HEK293 (cell line): ENCODE data around the gene EFNA2.

Experiments
- CTCF ChIA-PET: fragments of 350-600 bp; formaldehyde crosslinking; extraction: SDS; loops from one replicate; lab custom pipeline; 2021; ENCODE audit warnings: antibody characterized with exemption; lab: Yijun Ruan, JAX
- POLR2A ChIA-PET: fragments of 300-600 bp; formaldehyde crosslinking; extraction: SDS; loops from one replicate; lab custom pipeline; 2020; ENCODE audit warnings: antibody characterized with exemption, inconsistent platforms; lab: Yijun Ruan, JAX
- H3K27ac ChIP-seq: fragments of 200-500 bp; sonication (Bioruptor generic); 2 replicates; pipeline ENCODE4 v1.5.1; 2014; ENCODE audit warnings: low read depth, low read length, control low read depth, inconsistent platforms; ENCODE audit errors: extremely low read depth
- H3K36me3 ChIP-seq, 2 experiments: fragments of 200-500 bp in 1 of 2; sonication (Bioruptor generic) in 1 of 2; 1 replicate in 1 of 2; 2 replicates in 1 of 2; pipeline ENCODE4 v1.5.1; 2014 to 2017; ENCODE audit warnings: inconsistent platforms in 2 of 2, low read length in 2 of 2; ENCODE audit not compliant: control insufficient read depth in 2 of 2, insufficient read depth in 1 of 2
- H3K4me1 ChIP-seq: fragments of 200-500 bp; sonication (Bioruptor generic); 2 replicates; pipeline ENCODE4 v1.5.1; 2014; ENCODE audit warnings: mild to moderate bottlenecking, low read length, inconsistent platforms; ENCODE audit not compliant: control insufficient read depth, insufficient read depth
- H3K4me3 ChIP-seq: 2 replicates; pipeline ENCODE4 v1.5.1; 2011; ENCODE audit warnings: low read depth, mild to moderate bottlenecking, control low read depth, low read length, moderate library complexity
- H3K9me3 ChIP-seq: fragments of 200-500 bp; sonication (Bioruptor generic); 2 replicates; pipeline ENCODE4 v1.5.1; 2014; ENCODE audit warnings: low read depth, low read length, inconsistent platforms; ENCODE audit not compliant: control insufficient read depth, insufficient read depth
- BCL6B ChIP-seq: fragments of 450-650 bp; formaldehyde crosslinking; IDR thresholded peaks from 2 replicates; pipeline ENCODE4 v1.5.1; 2017; ENCODE audit warnings: missing biosample characterization, missing genetic modification characterization
- EGR2 ChIP-seq: fragments of 450-650 bp; formaldehyde crosslinking; IDR thresholded peaks from 2 replicates; pipeline ENCODE4 v1.5.1; 2016; ENCODE audit warnings: low read depth, missing biosample characterization, missing genetic modification characterization
- GLI2 ChIP-seq: fragments of 450-650 bp; formaldehyde crosslinking; IDR thresholded peaks from 2 replicates; pipeline ENCODE4; 2017; ENCODE audit warnings: missing biosample characterization, missing genetic modification characterization, low read depth, borderline replicate concordance
- GLIS2 ChIP-seq: fragments of 450-650 bp; formaldehyde crosslinking; IDR thresholded peaks from 2 replicates; pipeline ENCODE4 v1.5.1; 2016; ENCODE audit warnings: missing biosample characterization, missing genetic modification characterization
- HIC1 ChIP-seq: fragments of 450-650 bp; formaldehyde crosslinking; IDR thresholded peaks from 2 replicates; pipeline ENCODE4 v1.5.1; 2016; ENCODE audit warnings: missing biosample characterization, missing genetic modification characterization
- OSR2 ChIP-seq: fragments of 450-650 bp; formaldehyde crosslinking; IDR thresholded peaks from 2 replicates; pipeline ENCODE4 v1.5.1; 2016; ENCODE audit warnings: missing biosample characterization, missing genetic modification characterization
- PRDM10 ChIP-seq: fragments of 450-650 bp; formaldehyde crosslinking; IDR thresholded peaks from 2 replicates; pipeline ENCODE4 v1.5.1; 2016; ENCODE audit warnings: missing biosample characterization, missing genetic modification characterization
- ZBTB10 ChIP-seq: fragments of 450-650 bp; formaldehyde crosslinking; IDR thresholded peaks from 2 replicates; pipeline ENCODE4 v1.5.1; 2016; ENCODE audit warnings: missing biosample characterization, missing genetic modification characterization
- ZBTB17 ChIP-seq: fragments of 450-650 bp; formaldehyde crosslinking; IDR thresholded peaks from 2 replicates; pipeline ENCODE4 v1.5.1; 2016; ENCODE audit warnings: missing biosample characterization, missing genetic modification characterization
- ZBTB21 ChIP-seq: fragments of 450-650 bp; formaldehyde crosslinking; IDR thresholded peaks from 2 replicates; pipeline ENCODE4 v1.5.1; 2017; ENCODE audit warnings: missing biosample characterization, missing genetic modification characterization
- ZBTB8A ChIP-seq: fragments of 450-650 bp; formaldehyde crosslinking; IDR thresholded peaks from 2 replicates; pipeline ENCODE4 v1.5.1; 2016; ENCODE audit warnings: missing biosample characterization, missing genetic modification characterization
- ZFHX2 ChIP-seq: fragments of 450-650 bp; formaldehyde crosslinking; conservative IDR thresholded peaks from 2 replicates; pipeline ENCODE4 v1.5.1; 2016; ENCODE audit warnings: missing biosample characterization, missing genetic modification characterization
- ZIC2 ChIP-seq: fragments of 450-650 bp; formaldehyde crosslinking; IDR thresholded peaks from 2 replicates; pipeline ENCODE4 v1.5.1; 2016; ENCODE audit warnings: missing biosample characterization, missing genetic modification characterization
- ZNF19 ChIP-seq: fragments of 450-650 bp; formaldehyde crosslinking; IDR thresholded peaks from 2 replicates; pipeline ENCODE4; 2016; ENCODE audit warnings: missing biosample characterization, missing genetic modification characterization, low read depth
- ZNF335 ChIP-seq: fragments of 450-650 bp; formaldehyde crosslinking; conservative IDR thresholded peaks from 2 replicates; pipeline ENCODE4 v1.5.1; 2016; ENCODE audit warnings: missing biosample characterization, missing genetic modification characterization
- ZNF626 ChIP-seq: fragments of 450-650 bp; sonication (Bioruptor Pico); formaldehyde crosslinking; IDR thresholded peaks from 2 replicates; pipeline ENCODE4 v1.5.1; 2018; ENCODE audit warnings: missing biosample characterization, missing genetic modification characterization, inconsistent platforms
- ZNF777 ChIP-seq: fragments of 450-650 bp; formaldehyde crosslinking; IDR thresholded peaks from 2 replicates; pipeline ENCODE4 v1.5.1; 2017; ENCODE audit warnings: missing biosample characterization, missing genetic modification characterization, borderline replicate concordance
- ZNF785 ChIP-seq: fragments of 450-650 bp; formaldehyde crosslinking; IDR thresholded peaks from 2 replicates; pipeline ENCODE4 v1.5.1; 2016; ENCODE audit warnings: missing biosample characterization, missing genetic modification characterization
- TF ChIP-seq, protein P1 (sequence below): fragments of 450-650 bp; formaldehyde crosslinking; conservative IDR thresholded peaks from 2 replicates; pipeline ENCODE4 v1.5.1; 2016; ENCODE audit warnings: low read depth, missing biosample characterization, missing genetic modification characterization

The EFNA2 gene

DNA sequence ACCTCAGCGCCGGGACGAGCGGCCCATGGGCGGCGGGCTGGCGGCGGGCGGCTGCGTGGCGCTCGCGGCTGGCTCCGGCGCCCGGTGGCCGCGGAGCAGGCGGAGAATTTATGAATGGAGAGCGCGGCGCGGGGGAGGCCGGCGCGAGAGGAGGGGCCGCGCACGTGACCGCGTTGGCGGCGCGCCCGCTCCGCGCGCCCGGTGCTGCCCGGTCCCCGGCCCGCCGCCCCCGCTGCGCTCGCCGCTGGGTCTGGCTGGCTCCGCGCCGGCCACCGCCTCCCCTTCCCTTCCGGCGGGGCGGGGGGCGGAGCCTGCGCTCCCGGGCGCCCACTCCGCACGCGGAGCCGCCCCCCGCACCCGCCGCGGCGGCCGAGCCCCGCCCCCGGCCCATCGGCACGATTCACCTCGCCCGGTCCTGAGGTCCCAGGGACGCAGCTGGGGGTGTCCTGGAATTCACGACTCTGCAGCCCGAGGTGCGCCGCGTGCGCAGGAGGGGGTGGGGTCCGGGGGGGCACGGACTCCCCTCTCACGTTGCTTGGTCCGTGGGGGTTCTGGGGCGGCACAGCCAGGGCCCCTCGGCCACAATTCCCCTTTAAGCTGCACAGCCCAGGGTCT is 47.8 kb upstream of the EFNA2 start, which contains the start of gene CBARP (continued):
- no peak for TF ChIP-seq ZBTB21 (tag by site-specific recombination)
- TF ChIP-seq ZNF626, result no peak
- peak; percentile 52; the same call in 1 of the 2 replicates for TF ChIP-seq ZIC2 (tag by site-specific recombination)
- TF ChIP-seq ZNF777 (tag by site-specific recombination), result no peak
- TF ChIP-seq, all 188 proteins: peak for 9

DNA sequence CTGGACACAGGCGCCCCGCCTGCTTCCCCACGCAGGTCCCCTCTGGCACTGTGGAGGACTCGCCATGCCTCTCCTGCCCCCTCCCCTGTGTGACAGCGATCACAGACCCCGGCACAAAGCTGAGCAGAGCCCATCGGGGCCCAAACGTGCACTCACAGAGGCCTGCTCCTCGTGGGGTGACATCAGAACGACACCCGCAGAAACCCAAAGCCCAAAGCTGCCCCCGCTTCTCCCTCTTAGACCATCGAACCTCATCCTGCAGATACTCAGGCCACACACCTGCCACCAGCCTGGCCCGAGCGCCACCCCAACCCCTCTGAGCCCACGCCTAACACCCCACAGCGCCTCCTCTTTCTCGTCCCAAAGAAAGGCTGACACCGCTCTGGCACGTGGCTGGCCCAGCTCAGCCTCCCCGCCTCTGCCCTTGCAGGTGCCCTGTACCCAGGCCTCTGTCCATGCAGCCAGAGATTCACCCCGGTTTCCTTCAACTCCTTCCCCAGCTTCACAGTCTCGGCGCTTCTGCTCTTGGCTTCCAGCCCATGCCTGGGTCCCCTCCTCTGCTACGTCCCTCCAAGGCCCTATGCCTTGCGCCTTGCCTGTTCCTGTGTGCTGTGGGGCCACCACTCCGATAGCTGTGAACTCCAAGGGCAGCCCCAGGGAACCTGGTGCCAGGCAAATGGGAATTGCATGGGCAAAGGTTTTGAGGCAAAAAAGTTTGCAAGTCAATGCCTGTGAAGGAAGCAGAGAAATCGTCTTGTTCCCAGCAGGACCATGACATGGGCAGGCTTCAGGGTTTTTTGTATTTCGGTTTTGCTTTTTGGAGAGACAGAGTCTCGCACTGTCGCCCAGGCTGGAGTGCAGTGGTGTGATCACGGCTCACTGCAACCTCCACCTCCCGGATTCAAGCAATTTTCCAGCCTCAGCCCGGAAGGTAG is 47.0 kb upstream of the EFNA2 start:
- H3K27ac ChIP-seq, result peak overlapping the region; percentile 24; the same call in 1 of the 2 replicates
- TF ChIP-seq ZBTB10 (0 out of 2 replicates have a peak, but pooled peaks have one; percentile 64), ZBTB21 (tag by site-specific recombination) (peak; percentile 10; the same call in 1 of the 2 replicates), GLI2 (tag by site-specific recombination) (no peak), ZNF19 (no peak), ZNF785 (no peak), BCL6B (no peak), EGR2 (tag by site-specific recombination) (no peak), PRDM10 (tag by site-specific recombination) (0 out of 2 replicates have a peak, but pooled peaks have one; percentile 2), ZBTB8A (peak; percentile 66), ZBTB17 (no peak), ZNF335 (tag by site-specific recombination) (peak; percentile 54; the same call in 1 of the 2 replicates), GLIS2 (tag by site-specific recombination) (0 out of 2 replicates have a peak, but pooled peaks have one; percentile 35), OSR2 (tag by site-specific recombination) (no peak), HIC1 (peak; percentile 64; the same call in 1 of the 2 replicates), ZFHX2 (tag by site-specific recombination) (peak; percentile 15; the same call in 1 of the 2 replicates)
- TF ChIP-seq, protein P1, sequence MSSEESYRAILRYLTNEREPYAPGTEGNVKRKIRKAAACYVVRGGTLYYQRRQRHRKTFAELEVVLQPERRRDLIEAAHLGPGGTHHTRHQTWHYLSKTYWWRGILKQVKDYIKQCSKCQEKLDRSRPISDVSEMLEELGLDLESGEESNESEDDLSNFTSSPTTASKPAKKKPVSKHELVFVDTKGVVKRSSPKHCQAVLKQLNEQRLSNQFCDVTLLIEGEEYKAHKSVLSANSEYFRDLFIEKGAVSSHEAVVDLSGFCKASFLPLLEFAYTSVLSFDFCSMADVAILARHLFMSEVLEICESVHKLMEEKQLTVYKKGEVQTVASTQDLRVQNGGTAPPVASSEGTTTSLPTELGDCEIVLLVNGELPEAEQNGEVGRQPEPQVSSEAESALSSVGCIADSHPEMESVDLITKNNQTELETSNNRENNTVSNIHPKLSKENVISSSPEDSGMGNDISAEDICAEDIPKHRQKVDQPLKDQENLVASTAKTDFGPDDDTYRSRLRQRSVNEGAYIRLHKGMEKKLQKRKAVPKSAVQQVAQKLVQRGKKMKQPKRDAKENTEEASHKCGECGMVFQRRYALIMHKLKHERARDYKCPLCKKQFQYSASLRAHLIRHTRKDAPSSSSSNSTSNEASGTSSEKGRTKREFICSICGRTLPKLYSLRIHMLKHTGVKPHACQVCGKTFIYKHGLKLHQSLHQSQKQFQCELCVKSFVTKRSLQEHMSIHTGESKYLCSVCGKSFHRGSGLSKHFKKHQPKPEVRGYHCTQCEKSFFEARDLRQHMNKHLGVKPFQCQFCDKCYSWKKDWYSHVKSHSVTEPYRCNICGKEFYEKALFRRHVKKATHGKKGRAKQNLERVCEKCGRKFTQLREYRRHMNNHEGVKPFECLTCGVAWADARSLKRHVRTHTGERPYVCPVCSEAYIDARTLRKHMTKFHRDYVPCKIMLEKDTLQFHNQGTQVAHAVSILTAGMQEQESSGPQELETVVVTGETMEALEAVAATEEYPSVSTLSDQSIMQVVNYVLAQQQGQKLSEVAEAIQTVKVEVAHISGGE, result peak; percentile 33; the same call in 1 of the 2 replicates

More for the DNA sequence above, 47.0 kb upstream of the EFNA2 start:
- CTCF ChIA-PET, result interaction anchor here (0.6 to 1.6 kb wide), 10 partner anchors 16 to 319 kb away, joined by 3 to 9 read pairs (median 4); partner anchors contain the start of gene WDR18
- Histone ChIP-seq H3K4me1 (peaks cover 3% of the 10 kb centered on the region), H3K36me3 (peaks cover 0 to 21% of the 10 kb centered on the region in 2 experiments; a peak in 1 of 3 replicates), H3K9me3 (no peaks in the 10 kb centered on the region), H3K4me3 (peak overlapping the region; percentile 56)
- POLR2A ChIA-PET, result interaction anchor here (0.5 to 1.4 kb wide), 4 partner anchors 20 to 345 kb away, joined by 3 to 18 read pairs (median 5); partner anchors contain the start of genes CIRBP and GPX4
